ENCODE data around the gene LACTBL1. TPM values are rescaled to one million over a fixed set of nuclear protein-coding genes. Genes with fewer than 3 reads are reported as not detected.
A peak's percentile ranks its signal among the peaks of the same experiment; 100 is the strongest.

Gene LACTBL1
- total RNA-seq, 2 donors from 2014 or later, result not detected

GRCh38 chr1:22936681-22937080 lies 36.0 kb downstream of the LACTBL1 start:
- Histone ChIP-seq H3K9me3 (peaks cover 2% of the 10 kb centered on the region), H3K27ac (no peak overlapping the region), H3K36me3 (no peaks in the 10 kb centered on the region), H3K4me1 (ENCODE audit: control insufficient read depth in 1 of 2, low read depth in 2 of 2) (no peaks in the 10 kb centered on the region), H3K4me3 (no peak overlapping the region), H3K27me3 (replicated peaks; ENCODE audit: insufficient read depth) (no peaks in the 10 kb centered on the region)
- TF ChIP-seq, protein P1, sequence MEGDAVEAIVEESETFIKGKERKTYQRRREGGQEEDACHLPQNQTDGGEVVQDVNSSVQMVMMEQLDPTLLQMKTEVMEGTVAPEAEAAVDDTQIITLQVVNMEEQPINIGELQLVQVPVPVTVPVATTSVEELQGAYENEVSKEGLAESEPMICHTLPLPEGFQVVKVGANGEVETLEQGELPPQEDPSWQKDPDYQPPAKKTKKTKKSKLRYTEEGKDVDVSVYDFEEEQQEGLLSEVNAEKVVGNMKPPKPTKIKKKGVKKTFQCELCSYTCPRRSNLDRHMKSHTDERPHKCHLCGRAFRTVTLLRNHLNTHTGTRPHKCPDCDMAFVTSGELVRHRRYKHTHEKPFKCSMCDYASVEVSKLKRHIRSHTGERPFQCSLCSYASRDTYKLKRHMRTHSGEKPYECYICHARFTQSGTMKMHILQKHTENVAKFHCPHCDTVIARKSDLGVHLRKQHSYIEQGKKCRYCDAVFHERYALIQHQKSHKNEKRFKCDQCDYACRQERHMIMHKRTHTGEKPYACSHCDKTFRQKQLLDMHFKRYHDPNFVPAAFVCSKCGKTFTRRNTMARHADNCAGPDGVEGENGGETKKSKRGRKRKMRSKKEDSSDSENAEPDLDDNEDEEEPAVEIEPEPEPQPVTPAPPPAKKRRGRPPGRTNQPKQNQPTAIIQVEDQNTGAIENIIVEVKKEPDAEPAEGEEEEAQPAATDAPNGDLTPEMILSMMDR (IDR thresholded peaks at IDR 0.05), result no peak
- DNase-seq (ENCODE audit: low spot score) (no peak), ATAC-seq (ENCODE audit: insufficient number of reproducible peaks, low FRiP score, low read depth) (no peak)

- DNase-seq (ENCODE audit: low spot score), result no peak
- Histone ChIP-seq H3K4me1 (ENCODE audit: control insufficient read depth in 1 of 2, low read depth in 2 of 2) (no peaks in the 10 kb centered on the region), H3K4me3 (no peak overlapping the region), H3K27ac (no peak overlapping the region), H3K36me3 (no peaks in the 10 kb centered on the region), H3K9me3 (no peaks in the 10 kb centered on the region), H3K27me3 (replicated peaks; ENCODE audit: insufficient read depth) (no peaks in the 10 kb centered on the region)
- ATAC-seq (ENCODE audit: insufficient number of reproducible peaks, low FRiP score, low read depth), result no peak
- TF ChIP-seq, protein P1 (IDR thresholded peaks at IDR 0.05), result no peak
These were observed 37.2 kb downstream of the LACTBL1 start for GRCh38 chr1:22935433-22935832.

- H3K4me1 ChIP-seq (ENCODE audit: control insufficient read depth in 1 of 2, low read depth in 2 of 2), result no peaks in the 10 kb centered on the region
- H3K36me3 ChIP-seq, result no peaks in the 10 kb centered on the region
- TF ChIP-seq, protein P1 (IDR thresholded peaks at IDR 0.05), result no peak
- no peak overlapping the region for H3K27ac ChIP-seq
- no peaks in the 10 kb centered on the region for H3K9me3 ChIP-seq
- no peak for DNase-seq (ENCODE audit: low spot score)
- no peak overlapping the region for H3K4me3 ChIP-seq
- ATAC-seq (ENCODE audit: insufficient number of reproducible peaks, low FRiP score, low read depth), result no peak
- H3K27me3 ChIP-seq (replicated peaks; ENCODE audit: insufficient read depth), result no peaks in the 10 kb centered on the region
These were observed 39.7 kb downstream of the LACTBL1 start for GRCh38 chr1:22932803-22933470.

- no peak overlapping the region for H3K4me3 ChIP-seq
- no peak for DNase-seq (ENCODE audit: low spot score)
- TF ChIP-seq, protein P1 (IDR thresholded peaks at IDR 0.05), result peak; percentile 46
- H3K27me3 ChIP-seq (replicated peaks; ENCODE audit: insufficient read depth), result no peaks in the 10 kb centered on the region
- H3K4me1 ChIP-seq (ENCODE audit: control insufficient read depth in 1 of 2, low read depth in 2 of 2), result no peaks in the 10 kb centered on the region
- no peak overlapping the region for H3K27ac ChIP-seq
- H3K36me3 ChIP-seq, result no peaks in the 10 kb centered on the region
- no peaks in the 10 kb centered on the region for H3K9me3 ChIP-seq
- ATAC-seq (ENCODE audit: insufficient number of reproducible peaks, low FRiP score, low read depth), result no peak
These were observed 42.3 kb downstream of the LACTBL1 start for GRCh38 chr1:22930240-22930912.

DNA sequence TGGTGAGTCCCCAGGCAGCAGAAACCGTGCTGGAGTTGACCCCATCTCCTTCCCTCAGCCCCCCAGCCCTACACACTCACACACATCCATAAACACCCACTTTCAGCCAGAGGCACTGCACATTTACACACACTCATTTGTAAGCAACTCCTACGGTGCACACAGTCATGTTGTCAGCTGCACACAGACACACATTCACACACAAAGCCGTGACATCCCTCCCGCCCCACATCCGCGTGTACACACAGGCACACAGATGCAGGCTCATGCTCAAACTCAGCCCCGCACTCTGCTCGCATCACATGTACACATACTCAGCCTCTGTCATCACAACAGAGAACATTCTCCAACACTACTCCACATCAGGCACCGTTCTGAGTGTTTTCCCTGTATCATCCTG lies 47.6 kb downstream of the LACTBL1 start:
- H3K27me3 ChIP-seq (replicated peaks; ENCODE audit: insufficient read depth), result no peaks in the 10 kb centered on the region
- TF ChIP-seq, protein P1 (IDR thresholded peaks at IDR 0.05), result no peak
- no peak for ATAC-seq (ENCODE audit: insufficient number of reproducible peaks, low FRiP score, low read depth)
- H3K9me3 ChIP-seq, result no peaks in the 10 kb centered on the region
- no peaks in the 10 kb centered on the region for H3K4me1 ChIP-seq (ENCODE audit: control insufficient read depth in 1 of 2, low read depth in 2 of 2)
- no peak for DNase-seq (ENCODE audit: low spot score)
- H3K36me3 ChIP-seq, result no peaks in the 10 kb centered on the region
- no peak overlapping the region for H3K27ac ChIP-seq
- H3K4me3 ChIP-seq, result no peak overlapping the region

All from thoracic aorta (tissue), 2 donors.